22Rv1 (cell line): Measurements from ENCODE around the gene MORC2.

Experiments used
- H3K27ac ChIP-seq: fragments of 450-650 bp; 2 replicates; pipeline ENCODE4 v1.5.1; 2017
- ZFX ChIP-seq: fragments of 450-650 bp; IDR thresholded peaks from 2 replicates; pipeline ENCODE4 v1.6.1; 2017; ENCODE audit warnings: antibody characterized with exemption, borderline replicate concordance
- TF ChIP-seq, protein P1 (sequence below): fragments of 450-650 bp; IDR thresholded peaks from 2 replicates; pipeline ENCODE4 v1.5.1; 2017; ENCODE audit warnings: mild to moderate bottlenecking

MORC2 gene

GRCh38 chr22:30970356-30970746 is 1.8 kb upstream of the MORC2 start:
- TF ChIP-seq, protein P1, sequence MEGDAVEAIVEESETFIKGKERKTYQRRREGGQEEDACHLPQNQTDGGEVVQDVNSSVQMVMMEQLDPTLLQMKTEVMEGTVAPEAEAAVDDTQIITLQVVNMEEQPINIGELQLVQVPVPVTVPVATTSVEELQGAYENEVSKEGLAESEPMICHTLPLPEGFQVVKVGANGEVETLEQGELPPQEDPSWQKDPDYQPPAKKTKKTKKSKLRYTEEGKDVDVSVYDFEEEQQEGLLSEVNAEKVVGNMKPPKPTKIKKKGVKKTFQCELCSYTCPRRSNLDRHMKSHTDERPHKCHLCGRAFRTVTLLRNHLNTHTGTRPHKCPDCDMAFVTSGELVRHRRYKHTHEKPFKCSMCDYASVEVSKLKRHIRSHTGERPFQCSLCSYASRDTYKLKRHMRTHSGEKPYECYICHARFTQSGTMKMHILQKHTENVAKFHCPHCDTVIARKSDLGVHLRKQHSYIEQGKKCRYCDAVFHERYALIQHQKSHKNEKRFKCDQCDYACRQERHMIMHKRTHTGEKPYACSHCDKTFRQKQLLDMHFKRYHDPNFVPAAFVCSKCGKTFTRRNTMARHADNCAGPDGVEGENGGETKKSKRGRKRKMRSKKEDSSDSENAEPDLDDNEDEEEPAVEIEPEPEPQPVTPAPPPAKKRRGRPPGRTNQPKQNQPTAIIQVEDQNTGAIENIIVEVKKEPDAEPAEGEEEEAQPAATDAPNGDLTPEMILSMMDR, result no peak
- TF ChIP-seq ZFX, result no peak
- peak overlapping the region; percentile 89 for H3K27ac ChIP-seq

- H3K27ac ChIP-seq, result peak overlapping the region; percentile 89
- TF ChIP-seq, protein P1, result peak; percentile 7; the same call in 1 of the 2 replicates
- TF ChIP-seq ZFX, result no peak
Observed at GRCh38 chr22:30969532-30970355, 1.2 kb upstream of the MORC2 start.

- TF ChIP-seq, protein P1, result no peak
- TF ChIP-seq ZFX, result no peak
- H3K27ac ChIP-seq, result peak within 1 kb of the TSS; percentile 89
Observed at GRCh38 chr22:30968924-30969531, 454 bp upstream of the MORC2 start, which contains the start of gene TUG1. TUG1 (plus strand) TSS chr22:30969265.

- H3K27ac ChIP-seq, result no peak overlapping the region
- TF ChIP-seq ZFX, result no peak
- TF ChIP-seq, protein P1, result no peak
Observed at GRCh38 chr22:30964858-30965257, 3.7 kb downstream of the MORC2 start.

GRCh38 chr22:30955153-30955552 is 13.4 kb downstream of the MORC2 start:
- no peak overlapping the region for H3K27ac ChIP-seq
- TF ChIP-seq, protein P1, result no peak
- TF ChIP-seq ZFX, result no peak

DNA sequence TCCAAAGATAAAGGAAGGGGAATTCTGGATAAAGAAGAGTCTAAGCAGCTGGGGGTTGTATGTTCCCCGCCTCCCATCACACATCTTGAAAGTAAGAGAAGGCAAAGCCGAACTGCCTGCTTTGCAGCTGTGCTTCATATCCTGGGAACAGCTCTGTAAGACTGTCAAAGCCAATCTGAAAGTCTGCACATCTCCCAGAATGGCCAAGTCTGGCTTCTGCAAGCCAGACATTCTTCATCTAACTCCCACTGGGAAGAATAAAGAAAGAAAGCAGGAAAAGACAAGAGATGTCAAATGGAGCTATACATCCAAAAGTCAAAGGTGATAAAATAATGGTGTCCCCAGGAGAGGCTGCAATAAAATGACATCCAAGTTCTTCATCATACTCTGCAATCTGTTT is 15.4 kb downstream of the MORC2 start:
- no peak overlapping the region for H3K27ac ChIP-seq
- TF ChIP-seq, protein P1, result no peak
- TF ChIP-seq ZFX, result no peak

- no peak overlapping the region for H3K27ac ChIP-seq
- no peak for TF ChIP-seq ZFX
- TF ChIP-seq, protein P1, result no peak
Observed at GRCh38 chr22:30949934-30950660, 18.5 kb downstream of the MORC2 start.
